ENCODE measurements around the gene ENTPD2.

DNA sequence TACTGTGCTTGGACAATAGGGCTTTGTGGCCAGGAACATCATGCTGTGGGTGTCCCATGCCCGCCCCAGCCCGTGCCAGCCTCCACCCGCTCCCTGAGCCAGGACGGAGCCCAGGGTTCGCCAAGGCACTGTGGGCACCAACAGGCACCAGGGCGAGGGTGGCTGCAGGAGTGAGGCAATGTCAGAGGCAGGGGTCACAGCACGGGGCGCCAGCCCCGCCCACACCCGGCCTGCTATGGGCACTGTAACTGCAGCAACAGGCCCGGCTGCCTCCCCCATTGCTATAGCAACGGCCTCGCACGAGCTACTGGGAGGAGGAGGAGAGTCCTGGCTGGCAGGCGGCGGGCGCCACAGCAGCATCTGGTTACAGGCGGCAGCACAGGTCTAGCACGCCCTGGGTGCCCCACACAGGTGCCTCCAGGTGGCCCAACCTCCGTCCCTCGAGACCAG is 28.3 kb downstream of the ENTPD2 start:
- TF ChIP-seq, protein P1, sequence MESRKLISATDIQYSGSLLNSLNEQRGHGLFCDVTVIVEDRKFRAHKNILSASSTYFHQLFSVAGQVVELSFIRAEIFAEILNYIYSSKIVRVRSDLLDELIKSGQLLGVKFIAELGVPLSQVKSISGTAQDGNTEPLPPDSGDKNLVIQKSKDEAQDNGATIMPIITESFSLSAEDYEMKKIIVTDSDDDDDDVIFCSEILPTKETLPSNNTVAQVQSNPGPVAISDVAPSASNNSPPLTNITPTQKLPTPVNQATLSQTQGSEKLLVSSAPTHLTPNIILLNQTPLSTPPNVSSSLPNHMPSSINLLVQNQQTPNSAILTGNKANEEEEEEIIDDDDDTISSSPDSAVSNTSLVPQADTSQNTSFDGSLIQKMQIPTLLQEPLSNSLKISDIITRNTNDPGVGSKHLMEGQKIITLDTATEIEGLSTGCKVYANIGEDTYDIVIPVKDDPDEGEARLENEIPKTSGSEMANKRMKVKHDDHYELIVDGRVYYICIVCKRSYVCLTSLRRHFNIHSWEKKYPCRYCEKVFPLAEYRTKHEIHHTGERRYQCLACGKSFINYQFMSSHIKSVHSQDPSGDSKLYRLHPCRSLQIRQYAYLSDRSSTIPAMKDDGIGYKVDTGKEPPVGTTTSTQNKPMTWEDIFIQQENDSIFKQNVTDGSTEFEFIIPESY (IDR thresholded peaks at IDR 0.05): no peak
- peak; percentile 36 for TF ChIP-seq SP1 (IDR thresholded peaks at IDR 0.05)
- TF ChIP-seq, protein P2, sequence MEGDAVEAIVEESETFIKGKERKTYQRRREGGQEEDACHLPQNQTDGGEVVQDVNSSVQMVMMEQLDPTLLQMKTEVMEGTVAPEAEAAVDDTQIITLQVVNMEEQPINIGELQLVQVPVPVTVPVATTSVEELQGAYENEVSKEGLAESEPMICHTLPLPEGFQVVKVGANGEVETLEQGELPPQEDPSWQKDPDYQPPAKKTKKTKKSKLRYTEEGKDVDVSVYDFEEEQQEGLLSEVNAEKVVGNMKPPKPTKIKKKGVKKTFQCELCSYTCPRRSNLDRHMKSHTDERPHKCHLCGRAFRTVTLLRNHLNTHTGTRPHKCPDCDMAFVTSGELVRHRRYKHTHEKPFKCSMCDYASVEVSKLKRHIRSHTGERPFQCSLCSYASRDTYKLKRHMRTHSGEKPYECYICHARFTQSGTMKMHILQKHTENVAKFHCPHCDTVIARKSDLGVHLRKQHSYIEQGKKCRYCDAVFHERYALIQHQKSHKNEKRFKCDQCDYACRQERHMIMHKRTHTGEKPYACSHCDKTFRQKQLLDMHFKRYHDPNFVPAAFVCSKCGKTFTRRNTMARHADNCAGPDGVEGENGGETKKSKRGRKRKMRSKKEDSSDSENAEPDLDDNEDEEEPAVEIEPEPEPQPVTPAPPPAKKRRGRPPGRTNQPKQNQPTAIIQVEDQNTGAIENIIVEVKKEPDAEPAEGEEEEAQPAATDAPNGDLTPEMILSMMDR (IDR thresholded peaks at IDR 0.05; ENCODE audit: low read depth, low read length, missing input control): peak; percentile 9
- TF ChIP-seq, protein P3, sequence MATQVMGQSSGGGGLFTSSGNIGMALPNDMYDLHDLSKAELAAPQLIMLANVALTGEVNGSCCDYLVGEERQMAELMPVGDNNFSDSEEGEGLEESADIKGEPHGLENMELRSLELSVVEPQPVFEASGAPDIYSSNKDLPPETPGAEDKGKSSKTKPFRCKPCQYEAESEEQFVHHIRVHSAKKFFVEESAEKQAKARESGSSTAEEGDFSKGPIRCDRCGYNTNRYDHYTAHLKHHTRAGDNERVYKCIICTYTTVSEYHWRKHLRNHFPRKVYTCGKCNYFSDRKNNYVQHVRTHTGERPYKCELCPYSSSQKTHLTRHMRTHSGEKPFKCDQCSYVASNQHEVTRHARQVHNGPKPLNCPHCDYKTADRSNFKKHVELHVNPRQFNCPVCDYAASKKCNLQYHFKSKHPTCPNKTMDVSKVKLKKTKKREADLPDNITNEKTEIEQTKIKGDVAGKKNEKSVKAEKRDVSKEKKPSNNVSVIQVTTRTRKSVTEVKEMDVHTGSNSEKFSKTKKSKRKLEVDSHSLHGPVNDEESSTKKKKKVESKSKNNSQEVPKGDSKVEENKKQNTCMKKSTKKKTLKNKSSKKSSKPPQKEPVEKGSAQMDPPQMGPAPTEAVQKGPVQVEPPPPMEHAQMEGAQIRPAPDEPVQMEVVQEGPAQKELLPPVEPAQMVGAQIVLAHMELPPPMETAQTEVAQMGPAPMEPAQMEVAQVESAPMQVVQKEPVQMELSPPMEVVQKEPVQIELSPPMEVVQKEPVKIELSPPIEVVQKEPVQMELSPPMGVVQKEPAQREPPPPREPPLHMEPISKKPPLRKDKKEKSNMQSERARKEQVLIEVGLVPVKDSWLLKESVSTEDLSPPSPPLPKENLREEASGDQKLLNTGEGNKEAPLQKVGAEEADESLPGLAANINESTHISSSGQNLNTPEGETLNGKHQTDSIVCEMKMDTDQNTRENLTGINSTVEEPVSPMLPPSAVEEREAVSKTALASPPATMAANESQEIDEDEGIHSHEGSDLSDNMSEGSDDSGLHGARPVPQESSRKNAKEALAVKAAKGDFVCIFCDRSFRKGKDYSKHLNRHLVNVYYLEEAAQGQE (IDR thresholded peaks at IDR 0.05): no peak
- TF ChIP-seq EGR1 (IDR thresholded peaks at IDR 0.05; ENCODE audit: low read depth in 2 of 2): no peak
